ENCODE measurements around the gene RNF41. TPM values are rescaled to one million over a fixed set of nuclear protein-coding genes. Genes with fewer than 3 reads are reported as not detected.
A peak's percentile ranks its signal among the peaks of the same experiment; 100 is the strongest.

Gene RNF41
- total RNA-seq, 2 experiments from 2014 or later = 23.4 to 27.4 TPM

DNA sequence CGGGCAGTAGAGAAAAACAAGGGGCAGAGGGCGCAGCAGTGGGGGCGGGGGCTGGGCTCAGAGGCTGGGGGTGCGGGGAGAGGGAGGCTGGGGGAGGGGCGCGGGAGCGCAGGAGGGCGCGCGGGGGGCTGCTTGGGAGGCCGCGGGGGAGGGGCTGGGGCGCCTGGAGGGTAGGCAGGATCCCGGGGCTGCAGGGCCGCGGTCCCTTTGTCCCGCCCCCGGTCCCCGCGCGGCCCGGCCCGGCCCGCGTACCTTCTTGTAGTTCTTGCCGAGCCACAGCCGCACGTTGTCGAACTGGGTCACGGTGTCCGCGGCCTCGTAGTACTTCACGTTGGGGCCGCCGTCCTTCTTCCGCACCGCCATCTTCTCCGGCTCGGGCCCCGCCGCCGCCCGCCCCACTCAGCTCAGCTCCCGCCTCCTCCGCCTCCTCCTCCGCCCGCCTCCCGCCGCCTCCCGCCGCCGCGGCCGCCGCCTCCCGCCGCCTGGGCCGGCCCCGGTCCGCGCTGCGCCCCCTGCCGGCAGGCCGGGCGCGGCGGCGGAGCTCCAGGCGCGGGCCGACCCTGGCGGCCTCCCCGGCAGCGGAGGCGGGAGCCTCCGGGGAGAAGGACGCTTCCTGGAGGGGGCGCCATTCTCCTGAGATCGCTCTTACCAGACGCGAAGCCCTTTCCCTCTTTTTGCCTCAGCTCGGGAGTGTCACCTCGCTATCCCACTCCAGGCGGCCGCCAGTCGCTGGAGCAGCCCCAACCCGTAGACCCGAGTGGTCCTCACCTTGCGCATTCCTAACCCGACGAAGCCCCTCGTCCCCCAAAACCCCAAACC, 32.4 kb downstream of the RNF41 start, which contains the start of gene SMARCC2:
Gene SMARCC2 (minus strand): TSS at position 385 of the 819 bp plus-strand sequence. CDS start 22 bp downstream, at position 363.
- ChIA-PET POLR2A (interaction anchor here (0.6 to 5.7 kb wide), 27 partner anchors 8 to 406 kb away, joined by 3 to 68 read pairs (median 5); partner anchors contain the start of genes ANKRD52, COQ10A, ESYT1 and MYL6), CTCF (interaction anchor here (0.6 to 5.8 kb wide), 44 partner anchors 8 to 450 kb away, joined by 3 to 110 read pairs (median 6); partner anchors contain the start of genes ANKRD52, CNPY2, ERBB3 and ESYT1)
- Mint-ChIP-seq H3K27me3 (peaks cover 2% of the 10 kb centered on the region), H3K4me1 (ENCODE audit: low read depth) (peaks cover 40% of the 10 kb centered on the region), H3K4me3 (peak within 1 kb of the TSS; percentile 92), H3K36me3 (ENCODE audit: low read depth) (peaks cover 32% of the 10 kb centered on the region), H3K27ac (peak within 1 kb of the TSS; percentile 98), H3K9me3 (no peaks in the 10 kb centered on the region)
- peak; percentile 91 for DNase-seq
- peak; percentile 84 for ATAC-seq
- intact Hi-C loops (cut with micrococcal nuclease) = loop anchor here (2.0 kb wide), 1 partner anchor 71 kb away; the partner anchor contains the start of gene ZC3H10
- TF ChIP-seq CTCF (IDR thresholded peaks at IDR 0.05) = peak; percentile 76

DNA sequence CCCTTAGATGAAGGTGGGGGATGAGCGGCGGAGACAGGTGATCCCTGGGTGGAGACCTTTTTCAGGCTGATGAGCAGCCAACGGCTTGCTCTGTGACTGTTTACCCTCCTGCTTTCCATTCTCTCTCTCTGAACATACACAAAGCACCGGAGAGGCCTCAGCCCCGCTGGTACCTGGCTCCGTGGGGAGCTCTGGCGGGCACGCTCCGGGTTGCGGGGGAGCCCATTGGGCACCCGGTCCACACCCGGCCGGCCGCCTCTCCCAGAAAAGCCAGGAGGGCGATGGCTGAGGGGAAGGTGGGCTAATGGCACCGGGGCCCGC, 33.0 kb downstream of the RNF41 start:
- H3K36me3 Mint-ChIP-seq (ENCODE audit: low read depth) = peaks cover 36% of the 10 kb centered on the region
- H3K9me3 Mint-ChIP-seq = no peaks in the 10 kb centered on the region
- no peak for TF ChIP-seq CTCF (IDR thresholded peaks at IDR 0.05)
- peak overlapping the region; percentile 91 for H3K27ac Mint-ChIP-seq
- peaks cover 40% of the 10 kb centered on the region for H3K4me1 Mint-ChIP-seq (ENCODE audit: low read depth)
- POLR2A ChIA-PET = interaction anchor here (0.6 to 5.7 kb wide), 18 partner anchors 9 to 367 kb away, joined by 3 to 68 read pairs (median 7); partner anchors contain the start of genes ANKRD52, COQ10A, ESYT1 and MYL6
- intact Hi-C loops (cut with micrococcal nuclease) = loop anchor here (2.0 kb wide), 1 partner anchor 70 kb away; the partner anchor contains the start of gene ZC3H10
- CTCF ChIA-PET = interaction anchor here (0.8 to 5.8 kb wide), 33 partner anchors 8 to 449 kb away, joined by 3 to 110 read pairs (median 6); partner anchors contain the start of genes ANKRD52, CNPY2, ERBB3 and ESYT1
- no peak for DNase-seq
- peaks cover 2% of the 10 kb centered on the region for H3K27me3 Mint-ChIP-seq
- peak overlapping the region; percentile 92 for H3K4me3 Mint-ChIP-seq
- ATAC-seq = no peak

- TF ChIP-seq CTCF (IDR thresholded peaks at IDR 0.05) = no peak
- CTCF ChIA-PET = interaction anchor here (0.8 to 5.8 kb wide), 18 partner anchors 7 to 172 kb away, joined by 3 to 110 read pairs (median 6); partner anchors contain the start of genes CNPY2, COQ10A, ERBB3 and ESYT1
- peaks cover 36% of the 10 kb centered on the region for H3K36me3 Mint-ChIP-seq (ENCODE audit: low read depth)
- POLR2A ChIA-PET = interaction anchor here (0.6 to 5.7 kb wide), 21 partner anchors 9 to 367 kb away, joined by 3 to 68 read pairs (median 5); partner anchors contain the start of genes ANKRD52, COQ10A, ESYT1 and MYL6
- H3K4me3 Mint-ChIP-seq = peak overlapping the region; percentile 92
- intact Hi-C loops (cut with micrococcal nuclease) = loop anchor here (2.0 kb wide), 1 partner anchor 69 kb away; the partner anchor contains the start of gene ZC3H10
- ATAC-seq (no peak), DNase-seq (no peak)
- H3K9me3 Mint-ChIP-seq = no peaks in the 10 kb centered on the region
- peaks cover 2% of the 10 kb centered on the region for H3K27me3 Mint-ChIP-seq
- peaks cover 37% of the 10 kb centered on the region for H3K4me1 Mint-ChIP-seq (ENCODE audit: low read depth)
- peak overlapping the region; percentile 91 for H3K27ac Mint-ChIP-seq
Measured at GRCh38 chr12:56188131-56188777, 33.5 kb downstream of the RNF41 start.

GRCh38 chr12:56186957-56187356, 34.8 kb downstream of the RNF41 start:
- Mint-ChIP-seq H3K4me3 (peak overlapping the region; percentile 92), H3K9me3 (no peaks in the 10 kb centered on the region), H3K4me1 (ENCODE audit: low read depth) (peaks cover 30% of the 10 kb centered on the region), H3K27me3 (peaks cover 2% of the 10 kb centered on the region), H3K36me3 (ENCODE audit: low read depth) (peaks cover 38% of the 10 kb centered on the region), H3K27ac (no peak overlapping the region)
- ATAC-seq (no peak), DNase-seq (no peak)
- TF ChIP-seq CTCF (IDR thresholded peaks at IDR 0.05) = no peak
- CTCF ChIA-PET = interaction anchor here (1.0 to 4.4 kb wide), 7 partner anchors 12 to 80 kb away, joined by 3 to 91 read pairs (median 6); partner anchors contain the start of genes COQ10A, RNF41 and ZC3H10
- POLR2A ChIA-PET = interaction anchor here (0.6 to 5.7 kb wide), 10 partner anchors 12 to 357 kb away, joined by 3 to 68 read pairs (median 5); partner anchors contain the start of genes RPL41 and ZC3H10
- intact Hi-C loops (cut with micrococcal nuclease) = no loop called here

Measured in activated CD8-positive, alpha-beta T cell treated with anti-CD3 and anti-CD28 coated beads for 36 hours (primary cell).